OCI-LY3 (cell line): ENCODE measurements around the gene SPATA31C1.

ENCODE experiments used
- H2AFZ ChIP-seq: fragments of 200-600, 300-600 bp; shearing (Covaris generic); 2 replicates; pipeline ENCODE4 v1.6.0; 2014; ENCODE audit warnings: antibody characterized with exemption, low read depth, low read length
- H3K27ac ChIP-seq: fragments of 200-600, 300-600 bp; sonication (generic); 2 replicates; pipeline ENCODE4 v1.5.1; 2014; ENCODE audit warnings: mild to moderate bottlenecking, low read length, moderate library complexity, mixed read lengths
- H3K27me3 ChIP-seq: fragments of 200-600, 300-600 bp; sonication (generic); 2 replicates; pipeline ENCODE4 v1.6.1; 2014; ENCODE audit warnings: low read depth, low read length, mixed read lengths
- H3K36me3 ChIP-seq: fragments of 200-600, 300-600 bp; sonication (generic); replicated peaks from 2 replicates; pipeline ENCODE3; 2014; ENCODE audit warnings: low read depth, low read length, mixed read lengths
- H3K4me1 ChIP-seq: fragments of 300-600, 200-600 bp; sonication (generic); 2 replicates; pipeline ENCODE4 v1.6.1; 2014; ENCODE audit warnings: low read length, mixed read lengths
- H3K4me2 ChIP-seq: fragments of 200-600, 300-600 bp; sonication (generic); 2 replicates; pipeline ENCODE4 v1.6.1; 2014; ENCODE audit warnings: low read length, mixed read lengths
- H3K4me3 ChIP-seq: fragments of 300-600, 200-600 bp; sonication (generic); 2 replicates; pipeline ENCODE4 v1.5.1; 2014; ENCODE audit warnings: antibody characterized with exemption, mild to moderate bottlenecking, low read length, moderate library complexity
- H3K79me2 ChIP-seq: fragments of 300-600, 200-600 bp; shearing (Covaris generic); 2 replicates; pipeline ENCODE4 v1.6.1; 2014; ENCODE audit warnings: mild to moderate bottlenecking, low read length, mixed read lengths
- H3K9ac ChIP-seq: fragments of 300-600, 200-600 bp; shearing (Covaris generic); 2 replicates; pipeline ENCODE4 v1.6.0; 2014; ENCODE audit warnings: mild to moderate bottlenecking, low read length, moderate library complexity
- H3K9me3 ChIP-seq: fragments of 200-600, 300-600 bp; shearing (Covaris generic); 2 replicates; pipeline ENCODE4 v1.6.1; 2014; ENCODE audit warnings: low read length, mixed read lengths; ENCODE audit not compliant: insufficient read depth
- H4K20me1 ChIP-seq: fragments of 200-600, 300-600 bp; sonication (generic); 2 replicates; pipeline ENCODE4 v1.6.1; 2016; ENCODE audit warnings: low read length, mixed read lengths; ENCODE audit not compliant: insufficient read depth
- CTCF ChIP-seq: fragments of 200-600, 300-600 bp; sonication (generic); IDR thresholded peaks from 2 replicates; pipeline ENCODE4 v1.5.1; 2014; ENCODE audit warnings: antibody characterized with exemption, low read length, low read depth
- EZH2phosphoT487 ChIP-seq: fragments of 200-600 bp; shearing (Covaris generic); IDR thresholded peaks from 2 replicates; pipeline ENCODE4 v1.6.1; 2018; ENCODE audit warnings: antibody characterized with exemption, mixed run types, low read depth

SPATA31C1 gene

GRCh38 chr9:87886933-87887505, 30.7 kb upstream of the SPATA31C1 start:
- no peak overlapping the region for H3K9ac ChIP-seq
- no peak overlapping the region for H2AFZ ChIP-seq

GRCh38 chr9:87887661-87888480, 29.9 kb upstream of the SPATA31C1 start:
- no peak overlapping the region for H3K4me2 ChIP-seq
- H4K20me1 ChIP-seq = no peaks in the 10 kb centered on the region
- no peaks in the 10 kb centered on the region for H3K79me2 ChIP-seq
- H3K9me3 ChIP-seq = no peaks in the 10 kb centered on the region
- no peak overlapping the region for H2AFZ ChIP-seq
- H3K27ac ChIP-seq = no peak overlapping the region
- H3K4me3 ChIP-seq = no peak overlapping the region
- H3K9ac ChIP-seq = no peak overlapping the region
- H3K4me1 ChIP-seq = no peaks in the 10 kb centered on the region
- no peaks in the 10 kb centered on the region for H3K36me3 ChIP-seq
- TF ChIP-seq CTCF (no peak), EZH2phosphoT487 (no peak)
- H3K27me3 ChIP-seq = no peaks in the 10 kb centered on the region

More at GRCh38 chr9:87886933-87887505, 30.7 kb upstream of the SPATA31C1 start:
- Histone ChIP-seq H3K36me3 (no peaks in the 10 kb centered on the region), H3K4me1 (no peaks in the 10 kb centered on the region), H3K79me2 (no peaks in the 10 kb centered on the region), H3K9me3 (no peaks in the 10 kb centered on the region), H3K4me3 (no peak overlapping the region), H3K4me2 (no peak overlapping the region), H3K27ac (no peak overlapping the region), H3K27me3 (no peaks in the 10 kb centered on the region), H4K20me1 (no peaks in the 10 kb centered on the region)
- TF ChIP-seq CTCF (no peak), EZH2phosphoT487 (no peak)

GRCh38 chr9:87888501-87888900, 29.3 kb upstream of the SPATA31C1 start:
- Histone ChIP-seq H4K20me1 (no peaks in the 10 kb centered on the region), H3K4me1 (no peaks in the 10 kb centered on the region), H3K4me3 (no peak overlapping the region), H3K27ac (no peak overlapping the region), H3K9me3 (no peaks in the 10 kb centered on the region), H3K79me2 (no peaks in the 10 kb centered on the region), H2AFZ (no peak overlapping the region), H3K36me3 (no peaks in the 10 kb centered on the region), H3K27me3 (no peaks in the 10 kb centered on the region), H3K9ac (no peak overlapping the region), H3K4me2 (no peak overlapping the region)
- TF ChIP-seq CTCF (no peak), EZH2phosphoT487 (no peak)

GRCh38 chr9:87889065-87889881, 28.5 kb upstream of the SPATA31C1 start:
- H3K4me2 ChIP-seq = no peak overlapping the region
- no peaks in the 10 kb centered on the region for H3K9me3 ChIP-seq
- H3K36me3 ChIP-seq = no peaks in the 10 kb centered on the region
- no peak overlapping the region for H2AFZ ChIP-seq
- H3K4me1 ChIP-seq = no peaks in the 10 kb centered on the region
- H3K9ac ChIP-seq = no peak overlapping the region
- H3K4me3 ChIP-seq = no peak overlapping the region
- no peaks in the 10 kb centered on the region for H3K27me3 ChIP-seq
- no peaks in the 10 kb centered on the region for H3K79me2 ChIP-seq
- TF ChIP-seq CTCF = no peak
- no peak for TF ChIP-seq EZH2phosphoT487
- no peaks in the 10 kb centered on the region for H4K20me1 ChIP-seq
- no peak overlapping the region for H3K27ac ChIP-seq
